ENCODE measurements around the gene CDPF1.

- TF ChIP-seq EZH2phosphoT487 (IDR thresholded peaks at IDR 0.05; ENCODE audit: insufficient read depth, low read depth) (no peak), EZH2 (IDR thresholded peaks at IDR 0.05; ENCODE audit: insufficient read depth, poor library complexity, severe bottlenecking) (no peak)
Observed at GRCh38 chr22:46239261-46240048, 10.6 kb downstream of the CDPF1 start.

All from GM23248 (cell line).